ENCODE measurements around the gene MINDY4.

DNA sequence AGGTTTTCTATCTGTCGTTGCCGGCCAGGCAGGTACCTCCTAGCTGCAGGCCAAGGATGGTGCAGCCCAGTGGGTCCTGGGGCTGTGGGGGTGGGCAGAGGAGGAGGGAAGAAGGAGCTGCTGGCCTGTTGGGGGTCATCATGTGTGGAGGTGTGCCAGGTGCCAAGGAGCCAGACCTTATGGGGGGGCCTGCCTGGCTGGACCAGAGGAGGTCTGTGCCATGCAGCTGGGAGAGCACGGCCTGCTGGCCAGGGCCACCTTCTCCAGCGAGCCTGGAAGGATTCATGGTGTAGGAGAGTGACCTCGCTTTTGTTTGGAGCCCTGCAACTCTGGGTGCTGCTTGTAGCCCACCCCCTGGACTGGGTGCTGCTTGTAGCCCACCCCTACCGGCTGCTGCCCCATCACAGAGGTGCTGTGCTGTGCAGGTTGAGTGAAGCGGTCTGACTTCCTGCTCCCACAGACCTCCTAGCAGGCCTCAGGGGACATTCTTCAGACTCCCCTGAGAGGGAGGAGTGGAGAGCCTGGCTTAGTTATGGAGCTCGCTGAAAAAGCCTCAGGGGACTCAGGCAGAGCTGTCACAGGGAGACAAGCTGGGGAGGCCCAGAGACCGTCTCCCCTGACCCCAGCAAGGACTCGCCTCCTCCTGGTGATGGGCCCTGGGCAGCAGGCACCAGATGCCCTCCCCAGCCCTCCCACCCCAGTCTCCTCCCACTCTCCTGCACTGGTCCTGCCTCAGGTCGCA, 72.7 kb downstream of the MINDY4 start:
- no peak for TF ChIP-seq EP300 (IDR thresholded peaks at IDR 0.05; ENCODE audit: borderline replicate concordance)
- no peak for TF ChIP-seq TAF1 (IDR thresholded peaks at IDR 0.05; ENCODE audit: low read depth)
- TF ChIP-seq, protein P1, sequence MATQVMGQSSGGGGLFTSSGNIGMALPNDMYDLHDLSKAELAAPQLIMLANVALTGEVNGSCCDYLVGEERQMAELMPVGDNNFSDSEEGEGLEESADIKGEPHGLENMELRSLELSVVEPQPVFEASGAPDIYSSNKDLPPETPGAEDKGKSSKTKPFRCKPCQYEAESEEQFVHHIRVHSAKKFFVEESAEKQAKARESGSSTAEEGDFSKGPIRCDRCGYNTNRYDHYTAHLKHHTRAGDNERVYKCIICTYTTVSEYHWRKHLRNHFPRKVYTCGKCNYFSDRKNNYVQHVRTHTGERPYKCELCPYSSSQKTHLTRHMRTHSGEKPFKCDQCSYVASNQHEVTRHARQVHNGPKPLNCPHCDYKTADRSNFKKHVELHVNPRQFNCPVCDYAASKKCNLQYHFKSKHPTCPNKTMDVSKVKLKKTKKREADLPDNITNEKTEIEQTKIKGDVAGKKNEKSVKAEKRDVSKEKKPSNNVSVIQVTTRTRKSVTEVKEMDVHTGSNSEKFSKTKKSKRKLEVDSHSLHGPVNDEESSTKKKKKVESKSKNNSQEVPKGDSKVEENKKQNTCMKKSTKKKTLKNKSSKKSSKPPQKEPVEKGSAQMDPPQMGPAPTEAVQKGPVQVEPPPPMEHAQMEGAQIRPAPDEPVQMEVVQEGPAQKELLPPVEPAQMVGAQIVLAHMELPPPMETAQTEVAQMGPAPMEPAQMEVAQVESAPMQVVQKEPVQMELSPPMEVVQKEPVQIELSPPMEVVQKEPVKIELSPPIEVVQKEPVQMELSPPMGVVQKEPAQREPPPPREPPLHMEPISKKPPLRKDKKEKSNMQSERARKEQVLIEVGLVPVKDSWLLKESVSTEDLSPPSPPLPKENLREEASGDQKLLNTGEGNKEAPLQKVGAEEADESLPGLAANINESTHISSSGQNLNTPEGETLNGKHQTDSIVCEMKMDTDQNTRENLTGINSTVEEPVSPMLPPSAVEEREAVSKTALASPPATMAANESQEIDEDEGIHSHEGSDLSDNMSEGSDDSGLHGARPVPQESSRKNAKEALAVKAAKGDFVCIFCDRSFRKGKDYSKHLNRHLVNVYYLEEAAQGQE (IDR thresholded peaks at IDR 0.05; ENCODE audit: low read depth) = no peak
- no peak for TF ChIP-seq RAD21 (IDR thresholded peaks at IDR 0.05; ENCODE audit: low read depth)
- TF ChIP-seq, protein P2, sequence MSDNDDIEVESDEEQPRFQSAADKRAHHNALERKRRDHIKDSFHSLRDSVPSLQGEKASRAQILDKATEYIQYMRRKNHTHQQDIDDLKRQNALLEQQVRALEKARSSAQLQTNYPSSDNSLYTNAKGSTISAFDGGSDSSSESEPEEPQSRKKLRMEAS (IDR thresholded peaks at IDR 0.05) = no peak
- no peak for TF ChIP-seq CREB1 (IDR thresholded peaks at IDR 0.05; ENCODE audit: low read depth)
- TF ChIP-seq EGR1 (IDR thresholded peaks at IDR 0.05) = no peak
- TF ChIP-seq, protein P3, sequence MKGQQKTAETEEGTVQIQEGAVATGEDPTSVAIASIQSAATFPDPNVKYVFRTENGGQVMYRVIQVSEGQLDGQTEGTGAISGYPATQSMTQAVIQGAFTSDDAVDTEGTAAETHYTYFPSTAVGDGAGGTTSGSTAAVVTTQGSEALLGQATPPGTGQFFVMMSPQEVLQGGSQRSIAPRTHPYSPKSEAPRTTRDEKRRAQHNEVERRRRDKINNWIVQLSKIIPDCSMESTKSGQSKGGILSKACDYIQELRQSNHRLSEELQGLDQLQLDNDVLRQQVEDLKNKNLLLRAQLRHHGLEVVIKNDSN (IDR thresholded peaks at IDR 0.05) = no peak
